Brain microvascular endothelial cell (primary cell): ENCODE data around the gene GATB.

Experiments
- DNase-seq: peaks from one replicate; pipeline ENCODE4 v3.0.0-alpha.2; 2020
- H3K27ac ChIP-seq: fragments of 250-450 bp; sonication (Bioruptor Pico); 2 replicates; pipeline ENCODE4 v1.5.1; 2020; ENCODE audit warnings: mild to moderate bottlenecking, moderate library complexity
- H3K27me3 ChIP-seq: fragments of 250-450 bp; sonication (Bioruptor Pico); replicated peaks from 2 replicates; pipeline ENCODE4 v1.5.1; 2020; ENCODE audit warnings: mild to moderate bottlenecking
- H3K36me3 ChIP-seq: fragments of 250-450 bp; sonication (Bioruptor Pico); replicated peaks from 2 replicates; pipeline ENCODE4 v1.5.1; 2020; ENCODE audit warnings: mild to moderate bottlenecking
- H3K4me3 ChIP-seq: 2 replicates; pipeline ENCODE4 v1.5.1; 2011; ENCODE audit warnings: low read depth, mild to moderate bottlenecking, control low read depth, low read length, moderate library complexity
- CTCF ChIP-seq: IDR thresholded peaks from 2 replicates; pipeline ENCODE4 v1.5.1; 2011; ENCODE audit warnings: low read depth, mild to moderate bottlenecking, moderate library complexity, low read length, control low read depth, inconsistent platforms; ENCODE audit errors: missing control alignments
- in situ Hi-C: cut with HindIII; loops from 2 replicates; pipeline ENCODE4 v1.10.0; 2017; ENCODE audit warnings: low sequenced_read_pairs, low pct_ligation_motif_present

The GATB gene

GRCh38 chr4:151681085-151681484 lies 79.7 kb downstream of the GATB start:
- Histone ChIP-seq H3K4me3 (no peak overlapping the region), H3K27ac (no peak overlapping the region), H3K36me3 (no peaks in the 10 kb centered on the region), H3K27me3 (no peaks in the 10 kb centered on the region)
- no peak for DNase-seq
- in situ Hi-C loops, result no loop called here
- TF ChIP-seq CTCF, result no peak

GRCh38 chr4:151679231-151679630 lies 81.6 kb downstream of the GATB start:
- Histone ChIP-seq H3K4me3 (no peak overlapping the region), H3K36me3 (no peaks in the 10 kb centered on the region), H3K27ac (no peak overlapping the region), H3K27me3 (no peaks in the 10 kb centered on the region)
- in situ Hi-C loops, result no loop called here
- TF ChIP-seq CTCF, result no peak
- DNase-seq, result no peak

GRCh38 chr4:151678048-151678872 lies 82.5 kb downstream of the GATB start:
- Histone ChIP-seq H3K27ac (no peak overlapping the region), H3K36me3 (no peaks in the 10 kb centered on the region), H3K4me3 (no peak overlapping the region), H3K27me3 (no peaks in the 10 kb centered on the region)
- in situ Hi-C loops, result no loop called here
- no peak for DNase-seq
- TF ChIP-seq CTCF, result no peak

GRCh38 chr4:151677193-151677592 lies 83.6 kb downstream of the GATB start:
- in situ Hi-C loops, result no loop called here
- no peak overlapping the region for H3K4me3 ChIP-seq
- no peaks in the 10 kb centered on the region for H3K27me3 ChIP-seq
- no peak overlapping the region for H3K27ac ChIP-seq
- H3K36me3 ChIP-seq, result no peaks in the 10 kb centered on the region
- DNase-seq, result no peak
- TF ChIP-seq CTCF, result no peak

- Histone ChIP-seq H3K27ac (no peak overlapping the region), H3K27me3 (no peaks in the 10 kb centered on the region), H3K36me3 (no peaks in the 10 kb centered on the region), H3K4me3 (no peak overlapping the region)
- TF ChIP-seq CTCF, result no peak
- peak; percentile 87 for DNase-seq
- in situ Hi-C loops, result no loop called here
Measured at GRCh38 chr4:151676301-151676700, 84.5 kb downstream of the GATB start.
